Urinary bladder (tissue), 4 donors: ENCODE results near the gene SFMBT1. TPM values are rescaled to one million over a fixed set of nuclear protein-coding genes. Genes with fewer than 3 reads are reported as not detected.

Experiments used
- DNase-seq: peaks from one replicate; pipeline ENCODE4 v3.0.0-alpha.2; 2015; ENCODE audit errors: extremely low spot score
- H3K27ac ChIP-seq: one replicate; pipeline ENCODE4 v1.5.1; 2013; ENCODE audit warnings: low read depth, mild to moderate bottlenecking, moderate library complexity
- H3K36me3 ChIP-seq: one replicate; pipeline ENCODE4 v1.6.1; 2013; ENCODE audit warnings: mild to moderate bottlenecking, moderate library complexity; ENCODE audit not compliant: insufficient read depth
- H3K4me1 ChIP-seq: one replicate; pipeline ENCODE4 v1.6.1; 2013; ENCODE audit warnings: mild to moderate bottlenecking, moderate library complexity; ENCODE audit not compliant: insufficient read depth
- H3K4me3 ChIP-seq: one replicate; pipeline ENCODE4 v1.5.1; 2013; ENCODE audit warnings: low read depth, low read length
- WGBS: extraction: QIAGEN DNeasy Blood & Tissue Kit; methylation state at CpG from one replicate; pipeline ENCODE4 v1.1.7; 2013; 5-methylcytosine and 5-hydroxymethylcytosine counted together
- polyA plus RNA-seq: library from polyadenylated mRNA; stranded (reverse); fragments of 200-250 nt; gene quantifications from one replicate; pipeline ENCODE4 v1.2.3, GENCODE V29; 2013
- total RNA-seq: library from RNA; depleted of rRNA; stranded (reverse); fragments of >200 nt; gene quantifications from one replicate; pipeline ENCODE4 v1.2.3, GENCODE V29; 2014
- donor health status: healthy with polysubstance abuse.
- donor health status: healthy.

SFMBT1 gene
- total RNA-seq: 17.8 TPM
- 5.5 TPM for polyA plus RNA-seq

- 1% methylated on average over 116 of the region's 117 CpGs for WGBS
- Histone ChIP-seq H3K27ac (peak within 1 kb of the TSS; percentile 93), H3K4me1 (peaks cover 2% of the 10 kb centered on the region), H3K4me3 (peak within 1 kb of the TSS; percentile 98), H3K36me3 (no peaks in the 10 kb centered on the region)
- DNase-seq: no peak
These were observed at the start of gene SFMBT1 for GRCh38 chr3:53045518-53046170. TSS of gene SFMBT1 (minus strand) at chr3:53046073. CDS start at chr3:52969128, 76,945 bp downstream.

GRCh38 chr3:53092942-53093341 lies 47.1 kb upstream of the SFMBT1 start:
- H3K27ac ChIP-seq: no peak overlapping the region
- 94% methylated on average over 2 of the region's 2 CpGs for WGBS
- no peak overlapping the region for H3K4me3 ChIP-seq
- H3K4me1 ChIP-seq: no peaks in the 10 kb centered on the region
- no peaks in the 10 kb centered on the region for H3K36me3 ChIP-seq
- no peak for DNase-seq

- 97% methylated on average over 11 of the region's 11 CpGs for whole genome bisulfite sequencing
- DNase-seq: no peak
- no peaks in the 10 kb centered on the region for H3K36me3 ChIP-seq
- H3K27ac ChIP-seq: no peak overlapping the region
- no peak overlapping the region for H3K4me3 ChIP-seq
- H3K4me1 ChIP-seq: no peaks in the 10 kb centered on the region
These were observed 46.3 kb upstream of the SFMBT1 start for GRCh38 chr3:53092216-53092615.

- 85% methylated on average over 5 of the region's 5 CpGs for WGBS
- H3K4me1 ChIP-seq: no peaks in the 10 kb centered on the region
- no peaks in the 10 kb centered on the region for H3K36me3 ChIP-seq
- H3K4me3 ChIP-seq: no peak overlapping the region
- no peak for DNase-seq
- no peak overlapping the region for H3K27ac ChIP-seq
These were observed 45.1 kb upstream of the SFMBT1 start for GRCh38 chr3:53091011-53091410.

- Histone ChIP-seq H3K27ac (no peak overlapping the region), H3K4me1 (no peaks in the 10 kb centered on the region), H3K4me3 (no peak overlapping the region), H3K36me3 (no peaks in the 10 kb centered on the region)
- WGBS: 82% methylated on average over 6 of the region's 6 CpGs
- DNase-seq: no peak
These were observed 43.6 kb upstream of the SFMBT1 start for GRCh38 chr3:53089511-53089910.

GRCh38 chr3:53085476-53085875 lies 39.6 kb upstream of the SFMBT1 start:
- no peak for DNase-seq
- Histone ChIP-seq H3K4me3 (no peak overlapping the region), H3K4me1 (no peaks in the 10 kb centered on the region), H3K27ac (no peak overlapping the region), H3K36me3 (no peaks in the 10 kb centered on the region)
- 80% methylated on average over 10 of the region's 10 CpGs for whole genome bisulfite sequencing

GRCh38 chr3:53084310-53085001 lies 38.6 kb upstream of the SFMBT1 start:
- DNase-seq: no peak
- 74% methylated on average over 12 of the region's 12 CpGs for WGBS
- Histone ChIP-seq H3K4me1 (no peaks in the 10 kb centered on the region), H3K27ac (no peak overlapping the region), H3K36me3 (no peaks in the 10 kb centered on the region), H3K4me3 (no peak overlapping the region)

GRCh38 chr3:53083949-53084309 lies 38.1 kb upstream of the SFMBT1 start:
- Histone ChIP-seq H3K27ac (no peak overlapping the region), H3K36me3 (no peaks in the 10 kb centered on the region), H3K4me3 (no peak overlapping the region), H3K4me1 (no peaks in the 10 kb centered on the region)
- DNase-seq: no peak
- WGBS: 61% methylated on average over 3 of the region's 3 CpGs

GRCh38 chr3:53083521-53083920 lies 37.6 kb upstream of the SFMBT1 start:
- Histone ChIP-seq H3K27ac (no peak overlapping the region), H3K4me3 (no peak overlapping the region), H3K36me3 (no peaks in the 10 kb centered on the region), H3K4me1 (no peaks in the 10 kb centered on the region)
- no peak for DNase-seq
- 46% methylated on average over 8 of the region's 8 CpGs for WGBS

- WGBS: 76% methylated on average over 8 of the region's 8 CpGs
- Histone ChIP-seq H3K27ac (no peak overlapping the region), H3K4me3 (no peak overlapping the region), H3K4me1 (no peaks in the 10 kb centered on the region), H3K36me3 (no peaks in the 10 kb centered on the region)
- DNase-seq: no peak
These were observed 36.9 kb upstream of the SFMBT1 start for GRCh38 chr3:53082736-53083135.

- Histone ChIP-seq H3K4me3 (no peak overlapping the region), H3K27ac (no peak overlapping the region), H3K36me3 (no peaks in the 10 kb centered on the region), H3K4me1 (no peaks in the 10 kb centered on the region)
- WGBS: 93% methylated on average over 5 of the region's 5 CpGs
- no peak for DNase-seq
These were observed 35.4 kb upstream of the SFMBT1 start for GRCh38 chr3:53081318-53081717.

- DNase-seq: no peak
- H3K27ac ChIP-seq: no peak overlapping the region
- H3K4me3 ChIP-seq: no peak overlapping the region
- WGBS: 79% methylated on average over 7 of the region's 7 CpGs
- no peaks in the 10 kb centered on the region for H3K36me3 ChIP-seq
- no peaks in the 10 kb centered on the region for H3K4me1 ChIP-seq
These were observed 34.8 kb upstream of the SFMBT1 start for GRCh38 chr3:53080612-53081205.

- no peak overlapping the region for H3K4me3 ChIP-seq
- no peak overlapping the region for H3K27ac ChIP-seq
- no peak for DNase-seq
- no peaks in the 10 kb centered on the region for H3K4me1 ChIP-seq
- no peaks in the 10 kb centered on the region for H3K36me3 ChIP-seq
- WGBS: 79% methylated on average over 12 of the region's 12 CpGs
These were observed 34.1 kb upstream of the SFMBT1 start for GRCh38 chr3:53079791-53080555.
